SK-N-SH treated with all-trans-retinoic acid at 6 μM for 48 hours (cell line): ENCODE data around the gene DIAPH3.
A peak's percentile ranks its signal among the peaks of the same experiment; 100 is the strongest.

Source experiments
- ATAC-seq: fragments of 200-7000 bp; cut with Tn5 transposase; 3 replicates; pipeline ENCODE4 v1.9.1; 2020; ENCODE audit warnings: mild to moderate bottlenecking, moderate library complexity
- ARNTL ChIP-seq: fragments of 450-650 bp; formaldehyde crosslinking; IDR thresholded peaks from 2 replicates; pipeline ENCODE4 v1.5.0; 2020; ENCODE audit warnings: low read depth, mild to moderate bottlenecking, moderate library complexity, borderline replicate concordance
- BACH2 ChIP-seq: fragments of 250-450 bp; sonication (Bioruptor Pico); IDR thresholded peaks from 2 replicates; pipeline ENCODE4 v1.9.0; 2021; ENCODE audit warnings: mild to moderate bottlenecking, borderline replicate concordance
- CSDC2 ChIP-seq: fragments of 250-450 bp; sonication (Bioruptor Pico); IDR thresholded peaks from 2 replicates; pipeline ENCODE4 v1.5.0; 2020; ENCODE audit warnings: mild to moderate bottlenecking, moderate library complexity
- CSRNP3 ChIP-seq: fragments of 250-450 bp; sonication (Bioruptor Pico); IDR thresholded peaks from 2 replicates; pipeline ENCODE4 v1.5.1; 2021; ENCODE audit warnings: mild to moderate bottlenecking, moderate library complexity
- ESRRG ChIP-seq: fragments of 250-450 bp; sonication (Bioruptor Pico); IDR thresholded peaks from 2 replicates; pipeline ENCODE4 v1.6.1; 2021; ENCODE audit warnings: mild to moderate bottlenecking
- GLIS3 ChIP-seq: fragments of 250-450 bp; sonication (Bioruptor Pico); IDR thresholded peaks from 2 replicates; pipeline ENCODE4 v1.5.0; 2020; ENCODE audit warnings: mild to moderate bottlenecking, moderate library complexity
- ISL1 ChIP-seq: fragments of 250-450 bp; sonication (Bioruptor Pico); IDR thresholded peaks from 2 replicates; pipeline ENCODE4 v2.1.2; 2022; ENCODE audit warnings: mild to moderate bottlenecking, moderate library complexity
- PATZ1 ChIP-seq: fragments of 250-450 bp; sonication (Bioruptor Pico); IDR thresholded peaks from 2 replicates; pipeline ENCODE4 v1.8.0; 2020; ENCODE audit warnings: mild to moderate bottlenecking, moderate library complexity, borderline replicate concordance
- PPARA ChIP-seq: fragments of 250-450 bp; sonication (Bioruptor Pico); IDR thresholded peaks from 2 replicates; pipeline ENCODE4 v1.5.0; 2020; ENCODE audit warnings: mild to moderate bottlenecking, borderline replicate concordance
- RARB ChIP-seq: fragments of 250-450 bp; sonication (Bioruptor Pico); IDR thresholded peaks from 2 replicates; pipeline ENCODE4 v1.8.0; 2021; ENCODE audit warnings: mild to moderate bottlenecking, moderate library complexity
- SNAI2 ChIP-seq: fragments of 250-450 bp; sonication (Bioruptor Pico); IDR thresholded peaks from 2 replicates; pipeline ENCODE4 v1.5.0; 2020; ENCODE audit warnings: mild to moderate bottlenecking, moderate library complexity
- TCF4 ChIP-seq: fragments of 250-450 bp; sonication (Bioruptor Pico); IDR thresholded peaks from 2 replicates; pipeline ENCODE4 v1.8.0; 2021; ENCODE audit warnings: mild to moderate bottlenecking, moderate library complexity, borderline replicate concordance
- TOX ChIP-seq: fragments of 250-450 bp; sonication (Bioruptor Pico); IDR thresholded peaks from 2 replicates; pipeline ENCODE4 v1.8.0; 2021; ENCODE audit warnings: mild to moderate bottlenecking, moderate library complexity, borderline replicate concordance
- ZC3H10 ChIP-seq: fragments of 250-450 bp; sonication (Bioruptor Pico); IDR thresholded peaks from 2 replicates; pipeline ENCODE4 v1.5.1; 2021; ENCODE audit warnings: mild to moderate bottlenecking, moderate library complexity
- ZFP3 ChIP-seq: fragments of 250-450 bp; sonication (Bioruptor Pico); IDR thresholded peaks from 2 replicates; pipeline ENCODE4 v1.5.0; 2020; ENCODE audit warnings: mild to moderate bottlenecking, moderate library complexity
- ZNF565 ChIP-seq: fragments of 450-650 bp; formaldehyde crosslinking; conservative IDR thresholded peaks from 2 replicates; pipeline ENCODE4 v1.5.0; 2020; ENCODE audit warnings: low read depth, mild to moderate bottlenecking, moderate library complexity
- ZNF70 ChIP-seq: fragments of 450-650 bp; formaldehyde crosslinking; IDR thresholded peaks from 2 replicates; pipeline ENCODE4 v1.5.0; 2020; ENCODE audit warnings: mild to moderate bottlenecking, moderate library complexity
- ZNF8 ChIP-seq: fragments of 450-650 bp; formaldehyde crosslinking; IDR thresholded peaks from 2 replicates; pipeline ENCODE4 v1.5.0; 2020; ENCODE audit warnings: mild to moderate bottlenecking, moderate library complexity
- TF ChIP-seq, protein P1 (sequence below): fragments of 250-450 bp; sonication (Bioruptor Pico); IDR thresholded peaks from 2 replicates; pipeline ENCODE4 v1.5.0; 2020; ENCODE audit warnings: mild to moderate bottlenecking, moderate library complexity

The DIAPH3 gene

DNA sequence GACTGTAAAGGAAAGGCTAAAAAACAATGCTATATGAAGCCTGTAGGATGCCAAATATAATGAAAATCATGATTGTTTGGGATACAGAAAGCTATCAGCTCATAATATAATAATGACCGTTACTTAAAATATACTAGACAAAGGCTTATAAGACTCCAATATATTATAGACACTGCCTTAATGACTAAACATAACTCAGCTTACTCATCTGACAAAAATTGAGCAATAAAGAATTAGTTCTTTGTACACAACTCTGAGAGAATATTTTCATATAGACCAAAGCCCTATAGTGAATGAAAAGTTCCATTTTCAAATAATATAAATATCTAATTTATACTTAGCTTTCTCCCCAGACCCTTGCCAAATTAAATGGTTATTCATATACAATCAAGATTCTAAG lies 283.3 kb downstream of the DIAPH3 start (continued):
- TF ChIP-seq PATZ1 (CRISPR knock-in tag), result no peak
- no peak for TF ChIP-seq ZNF565
- TF ChIP-seq GLIS3 (CRISPR knock-in tag), result no peak
- TF ChIP-seq RARB (CRISPR knock-in tag), result no peak
- TF ChIP-seq CSDC2 (CRISPR knock-in tag), result no peak
- TF ChIP-seq TOX (CRISPR knock-in tag), result no peak
- TF ChIP-seq ZNF70, result no peak
- TF ChIP-seq ZNF8 (CRISPR knock-in tag), result no peak
- TF ChIP-seq ZFP3, result no peak
- TF ChIP-seq, all 23 proteins: peak for 0

GRCh38 chr13:59879281-59879680 lies 284.4 kb downstream of the DIAPH3 start:
- ATAC-seq, result peak; percentile 59
- TF ChIP-seq ZNF565, result no peak
- TF ChIP-seq TOX (CRISPR knock-in tag), result no peak
- TF ChIP-seq CSRNP3, result no peak
- TF ChIP-seq ISL1 (CRISPR knock-in tag), result 0 out of 2 replicates have a peak, but pooled peaks have one; percentile 13

DNA sequence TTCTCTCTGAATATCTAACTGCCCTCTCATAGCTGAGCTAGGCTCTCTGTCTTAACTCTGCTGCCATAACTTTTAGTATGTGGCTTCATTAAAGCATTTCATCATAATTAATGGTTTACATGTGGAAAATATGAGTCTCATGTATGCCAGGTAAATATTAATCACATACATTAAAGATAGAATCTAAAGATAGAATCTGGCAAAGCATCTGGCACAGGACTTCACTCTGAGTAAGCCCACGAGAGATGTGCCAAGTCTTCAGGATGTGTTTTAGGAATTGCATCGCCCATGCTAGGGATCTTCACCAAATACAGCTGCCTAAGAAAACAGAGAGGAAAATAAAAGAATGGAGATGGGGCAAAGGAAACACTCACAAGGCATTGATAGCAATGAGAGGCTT lies 285.8 kb downstream of the DIAPH3 start:
- no peak for TF ChIP-seq PATZ1 (CRISPR knock-in tag)
- no peak for TF ChIP-seq CSDC2 (CRISPR knock-in tag)
- TF ChIP-seq ZNF8 (CRISPR knock-in tag), result no peak
- TF ChIP-seq ZC3H10 (CRISPR knock-in tag), result no peak
- TF ChIP-seq BACH2 (CRISPR knock-in tag), result no peak
- TF ChIP-seq ZFP3, result no peak
- no peak for TF ChIP-seq ESRRG (CRISPR knock-in tag)
- TF ChIP-seq TCF4, result no peak
- no peak for TF ChIP-seq PPARA (CRISPR knock-in tag)
- TF ChIP-seq, protein P1, sequence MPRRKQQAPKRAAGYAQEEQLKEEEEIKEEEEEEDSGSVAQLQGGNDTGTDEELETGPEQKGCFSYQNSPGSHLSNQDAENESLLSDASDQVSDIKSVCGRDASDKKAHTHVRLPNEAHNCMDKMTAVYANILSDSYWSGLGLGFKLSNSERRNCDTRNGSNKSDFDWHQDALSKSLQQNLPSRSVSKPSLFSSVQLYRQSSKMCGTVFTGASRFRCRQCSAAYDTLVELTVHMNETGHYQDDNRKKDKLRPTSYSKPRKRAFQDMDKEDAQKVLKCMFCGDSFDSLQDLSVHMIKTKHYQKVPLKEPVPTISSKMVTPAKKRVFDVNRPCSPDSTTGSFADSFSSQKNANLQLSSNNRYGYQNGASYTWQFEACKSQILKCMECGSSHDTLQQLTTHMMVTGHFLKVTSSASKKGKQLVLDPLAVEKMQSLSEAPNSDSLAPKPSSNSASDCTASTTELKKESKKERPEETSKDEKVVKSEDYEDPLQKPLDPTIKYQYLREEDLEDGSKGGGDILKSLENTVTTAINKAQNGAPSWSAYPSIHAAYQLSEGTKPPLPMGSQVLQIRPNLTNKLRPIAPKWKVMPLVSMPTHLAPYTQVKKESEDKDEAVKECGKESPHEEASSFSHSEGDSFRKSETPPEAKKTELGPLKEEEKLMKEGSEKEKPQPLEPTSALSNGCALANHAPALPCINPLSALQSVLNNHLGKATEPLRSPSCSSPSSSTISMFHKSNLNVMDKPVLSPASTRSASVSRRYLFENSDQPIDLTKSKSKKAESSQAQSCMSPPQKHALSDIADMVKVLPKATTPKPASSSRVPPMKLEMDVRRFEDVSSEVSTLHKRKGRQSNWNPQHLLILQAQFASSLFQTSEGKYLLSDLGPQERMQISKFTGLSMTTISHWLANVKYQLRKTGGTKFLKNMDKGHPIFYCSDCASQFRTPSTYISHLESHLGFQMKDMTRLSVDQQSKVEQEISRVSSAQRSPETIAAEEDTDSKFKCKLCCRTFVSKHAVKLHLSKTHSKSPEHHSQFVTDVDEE (CRISPR knock-in tag), result no peak
- TF ChIP-seq ARNTL, result no peak
- TF ChIP-seq ZNF565, result no peak
- TF ChIP-seq SNAI2, result no peak
- no peak for TF ChIP-seq ZNF70
- peak; percentile 77 for ATAC-seq

DNA sequence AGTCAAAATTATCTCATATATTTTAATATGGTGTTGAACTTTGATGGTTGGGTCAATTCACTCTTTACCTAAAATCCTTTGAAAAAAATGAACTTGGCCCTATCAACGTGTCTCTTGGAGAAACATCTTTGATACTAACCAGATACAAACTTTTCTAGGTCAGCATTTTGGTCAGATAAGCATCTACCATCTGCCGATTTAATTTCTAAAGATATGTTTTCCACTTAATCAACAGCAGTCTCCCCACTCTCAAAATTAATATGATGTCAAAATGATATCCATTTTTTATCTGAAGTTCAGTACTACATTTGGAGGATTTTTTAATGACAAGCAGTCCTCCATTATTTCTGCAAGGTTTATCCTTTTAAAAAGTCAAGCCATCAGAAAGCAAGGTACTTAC lies 288.8 kb downstream of the DIAPH3 start:
- TF ChIP-seq BACH2 (CRISPR knock-in tag) (no peak), ISL1 (CRISPR knock-in tag) (peak; percentile 53), PPARA (CRISPR knock-in tag) (no peak), ZFP3 (no peak), ZNF8 (CRISPR knock-in tag) (no peak), TCF4 (peak; percentile 79; the same call in 1 of the 2 replicates)
- TF ChIP-seq, protein P1 (CRISPR knock-in tag), result peak; percentile 62; the same call in 1 of the 2 replicates
- TF ChIP-seq, all 23 proteins: peak for 3
- ATAC-seq, result no peak
